Fibroblast of lung (primary cell): ENCODE data around the gene TRIM47. TPM values are rescaled to one million over a fixed set of nuclear protein-coding genes. Genes with fewer than 3 reads are reported as not detected.

Experiments
- DNase-seq, 2 donors: peaks; one replicate each; pipeline versions ENCODE4 v3.0.0 to v3.0.0-alpha.2; 2010; ENCODE audit warnings: low read depth in 2 of 2
- H2AFZ ChIP-seq: 2 replicates; pipeline ENCODE4 v1.5.1; 2012; ENCODE audit warnings: low read length, control low read depth, inconsistent platforms
- H3K27ac ChIP-seq: 2 replicates; pipeline ENCODE4 v1.5.1; 2011; ENCODE audit warnings: low read length, control low read depth; ENCODE audit not compliant: insufficient read depth
- H3K27me3 ChIP-seq: 2 replicates; pipeline ENCODE4 v1.5.1; 2011; ENCODE audit warnings: mild to moderate bottlenecking, low read length; ENCODE audit not compliant: control insufficient read depth, insufficient read depth
- H3K36me3 ChIP-seq: 2 replicates; pipeline ENCODE4 v1.5.1; 2011; ENCODE audit warnings: low read length; ENCODE audit not compliant: control insufficient read depth, insufficient read depth
- H3K4me1 ChIP-seq: 2 replicates; pipeline ENCODE4 v1.5.1; 2011; ENCODE audit warnings: low read length; ENCODE audit not compliant: control insufficient read depth, insufficient read depth; ENCODE audit errors: extremely low read depth
- H3K4me2 ChIP-seq: 2 replicates; pipeline ENCODE4 v1.5.1; 2011; ENCODE audit warnings: low read length, control low read depth; ENCODE audit not compliant: insufficient read depth; ENCODE audit errors: extremely low read depth
- H3K4me3 ChIP-seq, 4 experiments: fragments of 200-600 bp in 1 of 4; sonication (generic) in 1 of 4; replicated peaks in 1 of 4; 2 replicates each; pipeline ENCODE4 v1.5.1; 2011 to 2016; ENCODE audit warnings: low read length in 4 of 4, low read depth in 3 of 4, mild to moderate bottlenecking in 3 of 4, control low read depth in 2 of 4, inconsistent platforms in 1 of 4, mixed read lengths in 1 of 4; ENCODE audit not compliant: insufficient read depth in 1 of 4; ENCODE audit errors: control extremely low read depth in 1 of 4
- H3K79me2 ChIP-seq: 2 replicates; pipeline ENCODE4 v1.5.1; 2012; ENCODE audit warnings: mild to moderate bottlenecking, low read length, inconsistent platforms; ENCODE audit not compliant: control insufficient read depth, insufficient read depth
- H3K9ac ChIP-seq: 2 replicates; pipeline ENCODE4 v1.5.1; 2011; ENCODE audit warnings: mild to moderate bottlenecking, low read length, control low read depth; ENCODE audit not compliant: insufficient read depth
- H3K9me3 ChIP-seq: 2 replicates; pipeline ENCODE4 v1.5.1; 2012; ENCODE audit warnings: low read depth, low read length; ENCODE audit not compliant: control insufficient read depth, insufficient read depth
- H4K20me1 ChIP-seq: 2 replicates; pipeline ENCODE4 v1.5.1; 2011; ENCODE audit warnings: low read length; ENCODE audit not compliant: control insufficient read depth, insufficient read depth; ENCODE audit errors: extremely low read depth
- EZH2 ChIP-seq: IDR thresholded peaks from 2 replicates; pipeline ENCODE4 v1.5.1; 2012; ENCODE audit warnings: low read length, control low read depth, mild to moderate bottlenecking; ENCODE audit errors: missing control alignments
- polyA plus RNA-seq, 2 donors: library from polyadenylated mRNA; depleted of rRNA in 1 of 2; stranded (reverse) in 1 of 2; unstranded in 1 of 2; fragments of >200 nt; gene quantifications; 2 replicates each; pipeline ENCODE4 v1.2.1, GENCODE V29; 2011 to 2012; ENCODE audit warnings: missing spikeins in 1 of 2
- total RNA-seq: library from RNA; depleted of rRNA; stranded (reverse); fragments of >200 nt; gene quantifications from 2 replicates; pipeline ENCODE4 v1.2.1, GENCODE V29; 2014
- TF ChIP-seq, protein P1 (sequence below), 2 donors: IDR thresholded peaks in 1 of 2; conservative IDR thresholded peaks in 1 of 2; 1 replicate in 1 of 2; 2 replicates in 1 of 2; pipeline ENCODE4 v1.5.1; 2011 to 2012; ENCODE audit warnings: low read length in 2 of 2, control low read depth in 1 of 2, inconsistent platforms in 1 of 2, low read depth in 1 of 2, mild to moderate bottlenecking in 1 of 2

Gene TRIM47
- total and polyA plus RNA-seq, 2 donors (not counting 1 experiment from before 2014, with no cell fraction given), result 2.2 to 16.0 TPM

DNA sequence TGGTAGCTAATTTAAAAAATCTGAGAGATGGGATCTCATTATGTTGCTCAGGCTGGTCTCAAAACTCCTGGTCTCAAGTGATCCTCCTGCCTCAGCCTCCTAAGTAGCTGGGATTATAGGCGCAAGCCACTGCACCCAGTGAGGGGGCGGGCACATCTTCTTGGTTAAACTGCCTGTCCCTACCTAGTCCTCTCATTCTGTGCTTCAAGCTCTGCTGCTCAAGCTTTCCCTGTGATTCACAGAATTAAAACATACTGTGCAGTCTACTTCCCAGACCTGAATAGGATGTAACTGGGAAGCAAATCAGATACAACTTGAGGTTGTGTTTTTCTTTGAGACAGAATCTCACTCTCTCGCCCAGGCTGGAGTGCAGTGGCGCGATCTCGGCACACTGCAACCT lies 24.0 kb upstream of the TRIM47 start:
- Histone ChIP-seq H3K9me3 (no peaks in the 10 kb centered on the region), H3K9ac (no peak overlapping the region), H2AFZ (no peak overlapping the region), H3K4me1 (no peaks in the 10 kb centered on the region), H3K4me2 (no peak overlapping the region), H3K27me3 (no peaks in the 10 kb centered on the region), H3K4me3 (no peak overlapping the region), H3K36me3 (peaks cover 13% of the 10 kb centered on the region), H3K27ac (no peak overlapping the region), H4K20me1 (no peaks in the 10 kb centered on the region), H3K79me2 (peaks cover 5% of the 10 kb centered on the region)
- DNase-seq, result no peak
- no peak for TF ChIP-seq EZH2
- TF ChIP-seq, protein P1, sequence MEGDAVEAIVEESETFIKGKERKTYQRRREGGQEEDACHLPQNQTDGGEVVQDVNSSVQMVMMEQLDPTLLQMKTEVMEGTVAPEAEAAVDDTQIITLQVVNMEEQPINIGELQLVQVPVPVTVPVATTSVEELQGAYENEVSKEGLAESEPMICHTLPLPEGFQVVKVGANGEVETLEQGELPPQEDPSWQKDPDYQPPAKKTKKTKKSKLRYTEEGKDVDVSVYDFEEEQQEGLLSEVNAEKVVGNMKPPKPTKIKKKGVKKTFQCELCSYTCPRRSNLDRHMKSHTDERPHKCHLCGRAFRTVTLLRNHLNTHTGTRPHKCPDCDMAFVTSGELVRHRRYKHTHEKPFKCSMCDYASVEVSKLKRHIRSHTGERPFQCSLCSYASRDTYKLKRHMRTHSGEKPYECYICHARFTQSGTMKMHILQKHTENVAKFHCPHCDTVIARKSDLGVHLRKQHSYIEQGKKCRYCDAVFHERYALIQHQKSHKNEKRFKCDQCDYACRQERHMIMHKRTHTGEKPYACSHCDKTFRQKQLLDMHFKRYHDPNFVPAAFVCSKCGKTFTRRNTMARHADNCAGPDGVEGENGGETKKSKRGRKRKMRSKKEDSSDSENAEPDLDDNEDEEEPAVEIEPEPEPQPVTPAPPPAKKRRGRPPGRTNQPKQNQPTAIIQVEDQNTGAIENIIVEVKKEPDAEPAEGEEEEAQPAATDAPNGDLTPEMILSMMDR (conservative IDR thresholded peaks at IDR 0.05 in 1 of 2, IDR thresholded peaks at IDR 0.05 in 1 of 2; ENCODE audit: low read depth in 1 of 2, low read length in 2 of 2), result no peak

DNA sequence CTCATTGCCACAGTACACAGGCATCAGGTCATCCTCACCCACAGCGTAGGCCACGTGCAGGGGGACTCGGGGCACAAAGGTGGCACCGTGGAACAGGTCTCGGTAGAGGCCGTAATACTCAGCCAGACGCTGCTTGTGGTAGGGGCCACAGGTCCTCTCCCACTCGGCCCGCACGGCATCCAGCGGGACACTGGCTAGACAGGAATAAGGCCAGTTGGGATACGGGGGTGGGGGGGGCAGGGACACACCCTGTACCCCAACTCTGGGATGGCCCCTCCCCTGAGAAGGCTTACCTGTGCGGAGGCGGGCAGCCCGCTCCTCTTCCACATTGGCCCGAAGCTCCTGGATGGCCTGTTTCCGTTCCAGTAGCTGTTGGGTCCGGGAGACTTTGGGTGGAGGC lies 23.3 kb upstream of the TRIM47 start:
- Histone ChIP-seq H4K20me1 (no peaks in the 10 kb centered on the region), H3K36me3 (peaks cover 13% of the 10 kb centered on the region), H3K4me2 (no peak overlapping the region), H3K9ac (no peak overlapping the region), H3K27me3 (no peaks in the 10 kb centered on the region), H3K4me1 (no peaks in the 10 kb centered on the region), H3K79me2 (peaks cover 5% of the 10 kb centered on the region), H3K9me3 (no peaks in the 10 kb centered on the region), H2AFZ (no peak overlapping the region), H3K27ac (no peak overlapping the region), H3K4me3 (no peak overlapping the region)
- no peak for DNase-seq
- TF ChIP-seq EZH2, result no peak
- TF ChIP-seq, protein P1 (conservative IDR thresholded peaks at IDR 0.05 in 1 of 2, IDR thresholded peaks at IDR 0.05 in 1 of 2; ENCODE audit: low read depth in 1 of 2, low read length in 2 of 2), result no peak

- TF ChIP-seq, protein P1 (conservative IDR thresholded peaks at IDR 0.05 in 1 of 2, IDR thresholded peaks at IDR 0.05 in 1 of 2; ENCODE audit: low read depth in 1 of 2, low read length in 2 of 2), result no peak
- no peak for TF ChIP-seq EZH2
- peaks cover 5% of the 10 kb centered on the region for H3K79me2 ChIP-seq
- H3K4me1 ChIP-seq, result no peaks in the 10 kb centered on the region
- no peak for DNase-seq
- no peak overlapping the region for H3K4me3 ChIP-seq
- no peaks in the 10 kb centered on the region for H3K27me3 ChIP-seq
- H4K20me1 ChIP-seq, result no peaks in the 10 kb centered on the region
- no peaks in the 10 kb centered on the region for H3K9me3 ChIP-seq
- no peak overlapping the region for H3K27ac ChIP-seq
- H3K4me2 ChIP-seq, result no peak overlapping the region
- H2AFZ ChIP-seq, result no peak overlapping the region
- H3K9ac ChIP-seq, result no peak overlapping the region
- peaks cover 13% of the 10 kb centered on the region for H3K36me3 ChIP-seq
Observed at GRCh38 chr17:75900691-75901533, 22.5 kb upstream of the TRIM47 start.
